GM12878 (cell line): Measurements from ENCODE around the gene CTDNEP1. TPM values are rescaled to one million over a fixed set of nuclear protein-coding genes. Genes with fewer than 3 reads are reported as not detected.

ENCODE experiments used
- BMI1 ChIP-seq: fragments of 450-650 bp; IDR thresholded peaks from 2 replicates; pipeline ENCODE4 v1.6.1; 2016; ENCODE audit warnings: mild to moderate bottlenecking, moderate library complexity, borderline replicate concordance
- CUX1 ChIP-seq: IDR thresholded peaks from 2 replicates; pipeline ENCODE4 v1.6.1; 2012; ENCODE audit warnings: improper control_type of control experiment, low read depth, low read length; ENCODE audit not compliant: insufficient replicate concordance
- HCFC1 ChIP-seq: fragments of 150-350 bp; IDR thresholded peaks from 2 replicates; pipeline ENCODE4 v1.6.1; 2014; ENCODE audit warnings: low read length
- IKZF2 ChIP-seq, 2 experiments: fragments of 450-650 bp; IDR thresholded peaks; 2 replicates each; pipeline ENCODE4 v1.6.1; 2017; ENCODE audit warnings: mild to moderate bottlenecking in 2 of 2, moderate library complexity in 2 of 2
- IRF3 ChIP-seq: fragments of 450-650 bp; IDR thresholded peaks from 2 replicates; pipeline ENCODE4 v1.6.1; 2014; ENCODE audit warnings: mild to moderate bottlenecking
- PRDM15 ChIP-seq: fragments of 450-650 bp; formaldehyde crosslinking; IDR thresholded peaks from 2 replicates; pipeline ENCODE4 v1.4.0; 2020; ENCODE audit warnings: mild to moderate bottlenecking, moderate library complexity
- RELA ChIP-seq: fragments of 450-650 bp; IDR thresholded peaks from 2 replicates; pipeline ENCODE4 v1.8.0; 2014; ENCODE audit warnings: borderline replicate concordance; ENCODE audit not compliant: partially characterized antibody
- SIN3A ChIP-seq: IDR thresholded peaks from 2 replicates; pipeline ENCODE4 v1.6.1; 2012; ENCODE audit warnings: low read depth, low read length, improper control_type of control experiment
- STAT3 ChIP-seq: IDR thresholded peaks from 2 replicates; pipeline ENCODE4 v1.6.1; 2011; ENCODE audit warnings: low read depth, low read length, improper control_type of control experiment
- TBL1XR1 ChIP-seq: IDR thresholded peaks from 2 replicates; pipeline ENCODE4 v1.6.1; 2012; ENCODE audit warnings: low read depth, low read length, improper control_type of control experiment
- ZNF592 ChIP-seq: fragments of 450-650 bp; IDR thresholded peaks from 2 replicates; pipeline ENCODE4 v1.6.1; 2017; ENCODE audit warnings: mild to moderate bottlenecking, moderate library complexity
- polyA plus RNA-seq, 11 experiments: library from polyadenylated mRNA; depleted of rRNA in 4 of 11; unstranded in 6 of 11; stranded (reverse) in 5 of 11; fragments of >200 nt; fragmentation: Nextera tagmentation in 4 of 11; fragmentation: Illumina TruSeq in 1 of 11; extraction: Ambion mirVana in 4 of 11; extraction: Trizol in 1 of 11; gene quantifications; 1 replicate in 1 of 11; 2 replicates in 10 of 11; pipeline versions ENCODE4 v1.2.1 to v1.2.3, GENCODE V29; 2011 to 2016; ENCODE audit warnings: inconsistent platforms in 2 of 11, missing spikeins in 2 of 11, low read depth in 1 of 11
- total RNA-seq, 4 experiments: library from RNA; depleted of rRNA in 3 of 4; stranded (reverse); fragments of >200 nt in 3 of 4; fragmentation: Illumina TruSeq in 1 of 4; extraction: Trizol in 1 of 4; gene quantifications; 2 replicates each; pipeline versions ENCODE4 v1.2.1 to v1.2.3, GENCODE V29; 2013 to 2021

The CTDNEP1 gene
- total and polyA plus RNA-seq, 10 of the 15 experiments (the other 5 are each of a cell fraction or from before 2014, with no cell fraction given), result 23.7 to 176 (median 30.3) TPM

GRCh38 chr17:7204828-7205461 is 46.6 kb downstream of the CTDNEP1 start (continued):
- peak; percentile 14; the same call in 1 of the 2 replicates for TF ChIP-seq HCFC1
- TF ChIP-seq TBL1XR1, result no peak; the same call in 1 of the 2 replicates
- TF ChIP-seq PRDM15 (CRISPR knock-in tag), result no peak
- TF ChIP-seq RELA, result no peak
- peak; percentile 85; the same call in 1 of the 2 replicates for TF ChIP-seq SIN3A
- TF ChIP-seq IRF3, result no peak
- peak; percentile 98 for TF ChIP-seq BMI1
- no peak for TF ChIP-seq CUX1
- no peak for TF ChIP-seq STAT3
- TF ChIP-seq IKZF2 (IDR thresholded peaks at IDR 0.05), result no peak
- TF ChIP-seq ZNF592, result no peak
